SK-N-SH treated with all-trans-retinoic acid at 6 μM for 48 hours (cell line): ENCODE measurements around the gene TAS2R46.

Experiments used
- ATAC-seq: fragments of 200-7000 bp; cut with Tn5 transposase; 3 replicates; pipeline ENCODE4 v1.9.1; 2020; ENCODE audit warnings: mild to moderate bottlenecking, moderate library complexity
- ARNTL ChIP-seq: fragments of 450-650 bp; formaldehyde crosslinking; IDR thresholded peaks from 2 replicates; pipeline ENCODE4 v1.5.0; 2020; ENCODE audit warnings: low read depth, mild to moderate bottlenecking, moderate library complexity, borderline replicate concordance
- CSDC2 ChIP-seq: fragments of 250-450 bp; sonication (Bioruptor Pico); IDR thresholded peaks from 2 replicates; pipeline ENCODE4 v1.5.0; 2020; ENCODE audit warnings: mild to moderate bottlenecking, moderate library complexity
- ESRRG ChIP-seq: fragments of 250-450 bp; sonication (Bioruptor Pico); IDR thresholded peaks from 2 replicates; pipeline ENCODE4 v1.6.1; 2021; ENCODE audit warnings: mild to moderate bottlenecking
- GLIS3 ChIP-seq: fragments of 250-450 bp; sonication (Bioruptor Pico); IDR thresholded peaks from 2 replicates; pipeline ENCODE4 v1.5.0; 2020; ENCODE audit warnings: mild to moderate bottlenecking, moderate library complexity
- ISL1 ChIP-seq: fragments of 250-450 bp; sonication (Bioruptor Pico); IDR thresholded peaks from 2 replicates; pipeline ENCODE4 v2.1.2; 2022; ENCODE audit warnings: mild to moderate bottlenecking, moderate library complexity
- OSR1 ChIP-seq: fragments of 250-450 bp; sonication (Bioruptor Pico); IDR thresholded peaks from 2 replicates; pipeline ENCODE4 v1.8.0; 2022; ENCODE audit warnings: moderate library complexity, mild to moderate bottlenecking, inconsistent platforms
- PPARA ChIP-seq: fragments of 250-450 bp; sonication (Bioruptor Pico); IDR thresholded peaks from 2 replicates; pipeline ENCODE4 v1.5.0; 2020; ENCODE audit warnings: mild to moderate bottlenecking, borderline replicate concordance
- RARB ChIP-seq: fragments of 250-450 bp; sonication (Bioruptor Pico); IDR thresholded peaks from 2 replicates; pipeline ENCODE4 v1.8.0; 2021; ENCODE audit warnings: mild to moderate bottlenecking, moderate library complexity
- SNAI2 ChIP-seq: fragments of 250-450 bp; sonication (Bioruptor Pico); IDR thresholded peaks from 2 replicates; pipeline ENCODE4 v1.5.0; 2020; ENCODE audit warnings: mild to moderate bottlenecking, moderate library complexity
- TCF4 ChIP-seq: fragments of 250-450 bp; sonication (Bioruptor Pico); IDR thresholded peaks from 2 replicates; pipeline ENCODE4 v1.8.0; 2021; ENCODE audit warnings: mild to moderate bottlenecking, moderate library complexity, borderline replicate concordance
- TOX ChIP-seq: fragments of 250-450 bp; sonication (Bioruptor Pico); IDR thresholded peaks from 2 replicates; pipeline ENCODE4 v1.8.0; 2021; ENCODE audit warnings: mild to moderate bottlenecking, moderate library complexity, borderline replicate concordance
- ZC3H10 ChIP-seq: fragments of 250-450 bp; sonication (Bioruptor Pico); IDR thresholded peaks from 2 replicates; pipeline ENCODE4 v1.5.1; 2021; ENCODE audit warnings: mild to moderate bottlenecking, moderate library complexity
- ZFP3 ChIP-seq: fragments of 250-450 bp; sonication (Bioruptor Pico); IDR thresholded peaks from 2 replicates; pipeline ENCODE4 v1.5.0; 2020; ENCODE audit warnings: mild to moderate bottlenecking, moderate library complexity
- ZNF565 ChIP-seq: fragments of 450-650 bp; formaldehyde crosslinking; conservative IDR thresholded peaks from 2 replicates; pipeline ENCODE4 v1.5.0; 2020; ENCODE audit warnings: low read depth, mild to moderate bottlenecking, moderate library complexity
- ZNF8 ChIP-seq: fragments of 450-650 bp; formaldehyde crosslinking; IDR thresholded peaks from 2 replicates; pipeline ENCODE4 v1.5.0; 2020; ENCODE audit warnings: mild to moderate bottlenecking, moderate library complexity
- TF ChIP-seq, protein P1 (sequence below): fragments of 250-450 bp; sonication (Bioruptor Pico); IDR thresholded peaks from 2 replicates; pipeline ENCODE4 v1.8.0; 2020; ENCODE audit warnings: mild to moderate bottlenecking, moderate library complexity, borderline replicate concordance
- TF ChIP-seq, protein P2 (sequence below): fragments of 250-450 bp; sonication (Bioruptor Pico); IDR thresholded peaks from 2 replicates; pipeline ENCODE4 v1.5.1; 2020; ENCODE audit warnings: low read depth, mild to moderate bottlenecking, moderate library complexity
- TF ChIP-seq, protein P3 (sequence below): fragments of 250-450 bp; sonication (Bioruptor Pico); IDR thresholded peaks from 2 replicates; pipeline ENCODE4 v1.5.0; 2020; ENCODE audit warnings: mild to moderate bottlenecking, moderate library complexity
- TF ChIP-seq, protein P4 (sequence below): fragments of 250-450 bp; sonication (Bioruptor Pico); IDR thresholded peaks from 2 replicates; pipeline ENCODE4 v1.8.0; 2021; ENCODE audit warnings: low read depth, mild to moderate bottlenecking, moderate library complexity, borderline replicate concordance
- TF ChIP-seq, protein P5 (sequence below): fragments of 250-450 bp; sonication (Bioruptor Pico); IDR thresholded peaks from 2 replicates; pipeline ENCODE4 v1.5.1; 2021; ENCODE audit warnings: mild to moderate bottlenecking, moderate library complexity

Gene TAS2R46

DNA sequence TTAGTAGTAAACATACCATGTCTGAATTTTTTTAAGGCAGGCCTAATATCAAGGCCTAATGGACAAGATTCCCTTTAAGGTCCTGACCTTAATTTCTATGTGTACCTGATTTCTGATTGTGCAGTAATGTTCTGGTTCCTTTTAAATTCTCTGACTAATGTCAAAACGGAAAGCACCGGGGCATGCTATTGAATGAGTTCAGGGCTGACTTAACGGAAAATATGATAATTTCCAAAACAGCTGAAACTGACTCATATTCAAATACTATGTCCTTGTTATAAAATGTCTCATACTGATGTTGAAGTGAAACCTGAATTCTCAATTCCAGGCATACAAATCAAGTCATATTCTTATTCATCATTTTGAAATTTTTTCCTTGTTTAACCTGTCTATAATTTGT lies 23.3 kb upstream of the TAS2R46 start:
- ATAC-seq = no peak

DNA sequence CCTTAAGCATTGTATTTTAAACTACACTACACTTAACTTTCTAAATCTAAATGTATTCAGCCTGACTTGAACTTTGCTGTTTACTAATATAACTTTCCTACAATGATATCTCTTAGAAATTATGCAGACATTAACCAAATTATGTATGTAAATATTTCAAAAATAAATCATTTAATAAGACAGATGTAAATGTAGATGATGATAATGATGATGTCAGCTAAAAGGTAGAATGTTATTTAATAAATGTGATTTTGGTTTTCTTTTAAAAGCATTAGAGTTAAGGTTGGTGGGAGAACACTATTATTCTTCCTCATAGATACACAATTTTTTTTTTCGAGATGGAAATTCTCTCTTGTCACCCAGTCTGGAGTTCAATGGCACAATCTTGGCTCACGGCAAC lies 19.9 kb upstream of the TAS2R46 start:
- TF ChIP-seq ARNTL (CRISPR knock-in tag) (no peak), SNAI2 (CRISPR knock-in tag) (no peak), ISL1 (CRISPR knock-in tag) (no peak), OSR1 (CRISPR knock-in tag) (no peak), TCF4 (no peak), RARB (CRISPR knock-in tag) (no peak), ZFP3 (CRISPR knock-in tag) (no peak)
- TF ChIP-seq, protein P1, sequence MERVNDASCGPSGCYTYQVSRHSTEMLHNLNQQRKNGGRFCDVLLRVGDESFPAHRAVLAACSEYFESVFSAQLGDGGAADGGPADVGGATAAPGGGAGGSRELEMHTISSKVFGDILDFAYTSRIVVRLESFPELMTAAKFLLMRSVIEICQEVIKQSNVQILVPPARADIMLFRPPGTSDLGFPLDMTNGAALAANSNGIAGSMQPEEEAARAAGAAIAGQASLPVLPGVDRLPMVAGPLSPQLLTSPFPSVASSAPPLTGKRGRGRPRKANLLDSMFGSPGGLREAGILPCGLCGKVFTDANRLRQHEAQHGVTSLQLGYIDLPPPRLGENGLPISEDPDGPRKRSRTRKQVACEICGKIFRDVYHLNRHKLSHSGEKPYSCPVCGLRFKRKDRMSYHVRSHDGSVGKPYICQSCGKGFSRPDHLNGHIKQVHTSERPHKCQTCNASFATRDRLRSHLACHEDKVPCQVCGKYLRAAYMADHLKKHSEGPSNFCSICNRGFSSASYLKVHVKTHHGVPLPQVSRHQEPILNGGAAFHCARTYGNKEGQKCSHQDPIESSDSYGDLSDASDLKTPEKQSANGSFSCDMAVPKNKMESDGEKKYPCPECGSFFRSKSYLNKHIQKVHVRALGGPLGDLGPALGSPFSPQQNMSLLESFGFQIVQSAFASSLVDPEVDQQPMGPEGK (CRISPR knock-in tag) = no peak
- TF ChIP-seq, protein P2, sequence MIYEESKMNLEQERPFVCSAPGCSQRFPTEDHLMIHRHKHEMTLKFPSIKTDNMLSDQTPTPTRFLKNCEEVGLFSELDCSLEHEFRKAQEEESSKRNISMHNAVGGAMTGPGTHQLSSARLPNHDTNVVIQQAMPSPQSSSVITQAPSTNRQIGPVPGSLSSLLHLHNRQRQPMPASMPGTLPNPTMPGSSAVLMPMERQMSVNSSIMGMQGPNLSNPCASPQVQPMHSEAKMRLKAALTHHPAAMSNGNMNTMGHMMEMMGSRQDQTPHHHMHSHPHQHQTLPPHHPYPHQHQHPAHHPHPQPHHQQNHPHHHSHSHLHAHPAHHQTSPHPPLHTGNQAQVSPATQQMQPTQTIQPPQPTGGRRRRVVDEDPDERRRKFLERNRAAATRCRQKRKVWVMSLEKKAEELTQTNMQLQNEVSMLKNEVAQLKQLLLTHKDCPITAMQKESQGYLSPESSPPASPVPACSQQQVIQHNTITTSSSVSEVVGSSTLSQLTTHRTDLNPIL (CRISPR knock-in tag) = no peak
- TF ChIP-seq, protein P3, sequence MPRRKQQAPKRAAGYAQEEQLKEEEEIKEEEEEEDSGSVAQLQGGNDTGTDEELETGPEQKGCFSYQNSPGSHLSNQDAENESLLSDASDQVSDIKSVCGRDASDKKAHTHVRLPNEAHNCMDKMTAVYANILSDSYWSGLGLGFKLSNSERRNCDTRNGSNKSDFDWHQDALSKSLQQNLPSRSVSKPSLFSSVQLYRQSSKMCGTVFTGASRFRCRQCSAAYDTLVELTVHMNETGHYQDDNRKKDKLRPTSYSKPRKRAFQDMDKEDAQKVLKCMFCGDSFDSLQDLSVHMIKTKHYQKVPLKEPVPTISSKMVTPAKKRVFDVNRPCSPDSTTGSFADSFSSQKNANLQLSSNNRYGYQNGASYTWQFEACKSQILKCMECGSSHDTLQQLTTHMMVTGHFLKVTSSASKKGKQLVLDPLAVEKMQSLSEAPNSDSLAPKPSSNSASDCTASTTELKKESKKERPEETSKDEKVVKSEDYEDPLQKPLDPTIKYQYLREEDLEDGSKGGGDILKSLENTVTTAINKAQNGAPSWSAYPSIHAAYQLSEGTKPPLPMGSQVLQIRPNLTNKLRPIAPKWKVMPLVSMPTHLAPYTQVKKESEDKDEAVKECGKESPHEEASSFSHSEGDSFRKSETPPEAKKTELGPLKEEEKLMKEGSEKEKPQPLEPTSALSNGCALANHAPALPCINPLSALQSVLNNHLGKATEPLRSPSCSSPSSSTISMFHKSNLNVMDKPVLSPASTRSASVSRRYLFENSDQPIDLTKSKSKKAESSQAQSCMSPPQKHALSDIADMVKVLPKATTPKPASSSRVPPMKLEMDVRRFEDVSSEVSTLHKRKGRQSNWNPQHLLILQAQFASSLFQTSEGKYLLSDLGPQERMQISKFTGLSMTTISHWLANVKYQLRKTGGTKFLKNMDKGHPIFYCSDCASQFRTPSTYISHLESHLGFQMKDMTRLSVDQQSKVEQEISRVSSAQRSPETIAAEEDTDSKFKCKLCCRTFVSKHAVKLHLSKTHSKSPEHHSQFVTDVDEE (CRISPR knock-in tag) = no peak
- TF ChIP-seq, protein P4, sequence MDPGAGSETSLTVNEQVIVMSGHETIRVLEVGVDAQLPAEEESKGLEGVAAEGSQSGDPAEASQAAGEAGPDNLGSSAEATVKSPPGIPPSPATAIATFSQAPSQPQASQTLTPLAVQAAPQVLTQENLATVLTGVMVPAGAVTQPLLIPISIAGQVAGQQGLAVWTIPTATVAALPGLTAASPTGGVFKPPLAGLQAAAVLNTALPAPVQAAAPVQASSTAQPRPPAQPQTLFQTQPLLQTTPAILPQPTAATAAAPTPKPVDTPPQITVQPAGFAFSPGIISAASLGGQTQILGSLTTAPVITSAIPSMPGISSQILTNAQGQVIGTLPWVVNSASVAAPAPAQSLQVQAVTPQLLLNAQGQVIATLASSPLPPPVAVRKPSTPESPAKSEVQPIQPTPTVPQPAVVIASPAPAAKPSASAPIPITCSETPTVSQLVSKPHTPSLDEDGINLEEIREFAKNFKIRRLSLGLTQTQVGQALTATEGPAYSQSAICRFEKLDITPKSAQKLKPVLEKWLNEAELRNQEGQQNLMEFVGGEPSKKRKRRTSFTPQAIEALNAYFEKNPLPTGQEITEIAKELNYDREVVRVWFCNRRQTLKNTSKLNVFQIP (CRISPR knock-in tag) = no peak
- ATAC-seq = no peak

More for the DNA sequence above, 23.3 kb upstream of the TAS2R46 start:
- TF ChIP-seq OSR1 (CRISPR knock-in tag) (no peak), ESRRG (CRISPR knock-in tag) (no peak), RARB (CRISPR knock-in tag) (no peak), ISL1 (CRISPR knock-in tag) (no peak), SNAI2 (CRISPR knock-in tag) (no peak), PPARA (CRISPR knock-in tag) (no peak), TOX (no peak), ARNTL (CRISPR knock-in tag) (no peak), ZC3H10 (CRISPR knock-in tag) (no peak), TCF4 (no peak), ZNF8 (CRISPR knock-in tag) (no peak), GLIS3 (CRISPR knock-in tag) (no peak), ZNF565 (CRISPR knock-in tag) (no peak), CSDC2 (no peak)
- TF ChIP-seq, protein P3 (CRISPR knock-in tag) = no peak
- TF ChIP-seq, protein P1 (CRISPR knock-in tag) = no peak
- TF ChIP-seq, protein P5, sequence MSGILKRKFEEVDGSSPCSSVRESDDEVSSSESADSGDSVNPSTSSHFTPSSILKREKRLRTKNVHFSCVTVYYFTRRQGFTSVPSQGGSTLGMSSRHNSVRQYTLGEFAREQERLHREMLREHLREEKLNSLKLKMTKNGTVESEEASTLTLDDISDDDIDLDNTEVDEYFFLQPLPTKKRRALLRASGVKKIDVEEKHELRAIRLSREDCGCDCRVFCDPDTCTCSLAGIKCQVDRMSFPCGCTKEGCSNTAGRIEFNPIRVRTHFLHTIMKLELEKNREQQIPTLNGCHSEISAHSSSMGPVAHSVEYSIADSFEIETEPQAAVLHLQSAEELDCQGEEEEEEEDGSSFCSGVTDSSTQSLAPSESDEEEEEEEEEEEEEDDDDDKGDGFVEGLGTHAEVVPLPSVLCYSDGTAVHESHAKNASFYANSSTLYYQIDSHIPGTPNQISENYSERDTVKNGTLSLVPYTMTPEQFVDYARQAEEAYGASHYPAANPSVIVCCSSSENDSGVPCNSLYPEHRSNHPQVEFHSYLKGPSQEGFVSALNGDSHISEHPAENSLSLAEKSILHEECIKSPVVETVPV (CRISPR knock-in tag) = no peak
